ENCODE data around the gene ADGRE2. TPM values are rescaled to one million over a fixed set of nuclear protein-coding genes. Genes with fewer than 3 reads are reported as not detected.

ADGRE2 gene
- total RNA-seq, 1 donor from 2014 or later = under 0.01 TPM

- peaks cover 91 to 95% (median 91%) of the 10 kb centered on the region in 3 donors for H3K36me3 ChIP-seq (ENCODE audit: control insufficient read depth in 3 of 3, insufficient read depth in 3 of 3, low read length in 3 of 3)
Observed at GRCh38 chr19:14715841-14716240, 62.5 kb downstream of the ADGRE2 start.

GRCh38 chr19:14704450-14704849 lies 73.9 kb downstream of the ADGRE2 start:
- H3K4me3 ChIP-seq (ENCODE audit: low read length in 3 of 3) = no peak overlapping the region
- peaks cover 0 to 4% (median 3%) of the 10 kb centered on the region in 3 donors for H3K9me3 ChIP-seq (ENCODE audit: control insufficient read depth in 3 of 3, low read length in 3 of 3)
- H3K4me1 ChIP-seq (ENCODE audit: control insufficient read depth in 3 of 3, insufficient read depth in 3 of 3, low read length in 3 of 3) = no peaks in the 10 kb centered on the region
- no peaks in the 10 kb centered on the region for H3K27me3 ChIP-seq (ENCODE audit: control insufficient read depth in 3 of 3, insufficient read depth in 3 of 3, low read length in 3 of 3)
- peaks cover 84 to 91% (median 91%) of the 10 kb centered on the region in 3 donors for H3K36me3 ChIP-seq (ENCODE audit: control insufficient read depth in 3 of 3, insufficient read depth in 3 of 3, low read length in 3 of 3)
- H3K9ac ChIP-seq (ENCODE audit: low read depth in 1 of 3, low read length in 3 of 3) = no peak overlapping the region
- H3K27ac ChIP-seq (ENCODE audit: low read depth, low read length) = no peak overlapping the region

More at GRCh38 chr19:14715841-14716240, 62.5 kb downstream of the ADGRE2 start:
- no peak overlapping the region for H3K27ac ChIP-seq (ENCODE audit: low read depth, low read length)
- no peaks in the 10 kb centered on the region for H3K4me1 ChIP-seq (ENCODE audit: control insufficient read depth in 3 of 3, insufficient read depth in 3 of 3, low read length in 3 of 3)
- peak overlapping the region in 1 of 3 donors; percentile 53 for H3K4me3 ChIP-seq (ENCODE audit: low read length in 3 of 3)
- H3K9me3 ChIP-seq (ENCODE audit: control insufficient read depth in 3 of 3, low read length in 3 of 3) = peaks cover 64 to 71% (median 67%) of the 10 kb centered on the region in 3 donors
- H3K27me3 ChIP-seq (ENCODE audit: control insufficient read depth in 3 of 3, insufficient read depth in 3 of 3, low read length in 3 of 3) = no peaks in the 10 kb centered on the region
- no peak overlapping the region for H3K9ac ChIP-seq (ENCODE audit: low read depth in 1 of 3, low read length in 3 of 3)

GRCh38 chr19:14703833-14704232 lies 74.5 kb downstream of the ADGRE2 start:
- Histone ChIP-seq H3K27ac (ENCODE audit: low read depth, low read length) (no peak overlapping the region), H3K9ac (ENCODE audit: low read depth in 1 of 3, low read length in 3 of 3) (no peak overlapping the region), H3K9me3 (ENCODE audit: control insufficient read depth in 3 of 3, low read length in 3 of 3) (peaks cover 0 to 4% (median 3%) of the 10 kb centered on the region in 3 donors), H3K4me1 (ENCODE audit: control insufficient read depth in 3 of 3, insufficient read depth in 3 of 3, low read length in 3 of 3) (no peaks in the 10 kb centered on the region), H3K4me3 (ENCODE audit: low read length in 3 of 3) (no peak overlapping the region), H3K36me3 (ENCODE audit: control insufficient read depth in 3 of 3, insufficient read depth in 3 of 3, low read length in 3 of 3) (peaks cover 86 to 89% (median 89%) of the 10 kb centered on the region in 3 donors), H3K27me3 (ENCODE audit: control insufficient read depth in 3 of 3, insufficient read depth in 3 of 3, low read length in 3 of 3) (no peaks in the 10 kb centered on the region)

- Histone ChIP-seq H3K36me3 (ENCODE audit: control insufficient read depth in 3 of 3, insufficient read depth in 3 of 3, low read length in 3 of 3) (peaks cover 77 to 85% (median 82%) of the 10 kb centered on the region in 3 donors), H3K9me3 (ENCODE audit: control insufficient read depth in 3 of 3, low read length in 3 of 3) (peaks cover 0 to 4% (median 3%) of the 10 kb centered on the region in 3 donors), H3K9ac (ENCODE audit: low read depth in 1 of 3, low read length in 3 of 3) (no peak overlapping the region), H3K27ac (ENCODE audit: low read depth, low read length) (no peak overlapping the region), H3K27me3 (ENCODE audit: control insufficient read depth in 3 of 3, insufficient read depth in 3 of 3, low read length in 3 of 3) (no peaks in the 10 kb centered on the region), H3K4me3 (ENCODE audit: low read length in 3 of 3) (no peak overlapping the region), H3K4me1 (ENCODE audit: control insufficient read depth in 3 of 3, insufficient read depth in 3 of 3, low read length in 3 of 3) (no peaks in the 10 kb centered on the region)
Observed at GRCh38 chr19:14700711-14701375, 77.5 kb downstream of the ADGRE2 start.

- no peak overlapping the region for H3K4me3 ChIP-seq (ENCODE audit: low read length in 3 of 3)
- no peak overlapping the region for H3K9ac ChIP-seq (ENCODE audit: low read depth in 1 of 3, low read length in 3 of 3)
- peaks cover 75 to 85% (median 83%) of the 10 kb centered on the region in 3 donors for H3K36me3 ChIP-seq (ENCODE audit: control insufficient read depth in 3 of 3, insufficient read depth in 3 of 3, low read length in 3 of 3)
- no peaks in the 10 kb centered on the region for H3K4me1 ChIP-seq (ENCODE audit: control insufficient read depth in 3 of 3, insufficient read depth in 3 of 3, low read length in 3 of 3)
- H3K27ac ChIP-seq (ENCODE audit: low read depth, low read length) = no peak overlapping the region
- no peaks in the 10 kb centered on the region for H3K27me3 ChIP-seq (ENCODE audit: control insufficient read depth in 3 of 3, insufficient read depth in 3 of 3, low read length in 3 of 3)
- peaks cover 0 to 4% (median 3%) of the 10 kb centered on the region in 3 donors for H3K9me3 ChIP-seq (ENCODE audit: control insufficient read depth in 3 of 3, low read length in 3 of 3)
Observed at GRCh38 chr19:14699641-14700040, 78.7 kb downstream of the ADGRE2 start.

- no peaks in the 10 kb centered on the region for H3K27me3 ChIP-seq (ENCODE audit: control insufficient read depth in 3 of 3, insufficient read depth in 3 of 3, low read length in 3 of 3)
- H3K9me3 ChIP-seq (ENCODE audit: control insufficient read depth in 3 of 3, low read length in 3 of 3) = no peaks in the 10 kb centered on the region
- peaks cover 46 to 54% (median 47%) of the 10 kb centered on the region in 3 donors for H3K36me3 ChIP-seq (ENCODE audit: control insufficient read depth in 3 of 3, insufficient read depth in 3 of 3, low read length in 3 of 3)
- peaks cover 7 to 8% (median 8%) of the 10 kb centered on the region in 3 donors for H3K4me1 ChIP-seq (ENCODE audit: control insufficient read depth in 3 of 3, insufficient read depth in 3 of 3, low read length in 3 of 3)
- H3K9ac ChIP-seq (ENCODE audit: low read depth in 1 of 3, low read length in 3 of 3) = no peak overlapping the region
- no peak overlapping the region for H3K27ac ChIP-seq (ENCODE audit: low read depth, low read length)
- H3K4me3 ChIP-seq (ENCODE audit: low read length in 3 of 3) = no peak overlapping the region
Observed at GRCh38 chr19:14695471-14695870, 82.9 kb downstream of the ADGRE2 start.

- Histone ChIP-seq H3K9ac (ENCODE audit: low read depth in 1 of 3, low read length in 3 of 3) (no peak overlapping the region), H3K4me3 (ENCODE audit: low read length in 3 of 3) (no peak overlapping the region), H3K9me3 (ENCODE audit: control insufficient read depth in 3 of 3, low read length in 3 of 3) (no peaks in the 10 kb centered on the region), H3K36me3 (ENCODE audit: control insufficient read depth in 3 of 3, insufficient read depth in 3 of 3, low read length in 3 of 3) (peaks cover 41 to 46% (median 41%) of the 10 kb centered on the region in 3 donors), H3K4me1 (ENCODE audit: control insufficient read depth in 3 of 3, insufficient read depth in 3 of 3, low read length in 3 of 3) (peaks cover 10 to 11% (median 11%) of the 10 kb centered on the region in 3 donors), H3K27me3 (ENCODE audit: control insufficient read depth in 3 of 3, insufficient read depth in 3 of 3, low read length in 3 of 3) (no peaks in the 10 kb centered on the region), H3K27ac (ENCODE audit: low read depth, low read length) (no peak overlapping the region)
Observed at GRCh38 chr19:14694641-14695266, 83.6 kb downstream of the ADGRE2 start.

- H3K9me3 ChIP-seq (ENCODE audit: control insufficient read depth in 3 of 3, low read length in 3 of 3) = no peaks in the 10 kb centered on the region
- H3K4me3 ChIP-seq (ENCODE audit: low read length in 3 of 3) = peak within 1 kb of the TSS; percentile 93 to 96 (median 95)
- H3K4me1 ChIP-seq (ENCODE audit: control insufficient read depth in 3 of 3, insufficient read depth in 3 of 3, low read length in 3 of 3) = peaks cover 11 to 12% (median 11%) of the 10 kb centered on the region in 3 donors
- H3K36me3 ChIP-seq (ENCODE audit: control insufficient read depth in 3 of 3, insufficient read depth in 3 of 3, low read length in 3 of 3) = peaks cover 2 to 11% (median 11%) of the 10 kb centered on the region in 3 donors
- H3K27ac ChIP-seq (ENCODE audit: low read depth, low read length) = peak within 1 kb of the TSS; percentile 90
- H3K27me3 ChIP-seq (ENCODE audit: control insufficient read depth in 3 of 3, insufficient read depth in 3 of 3, low read length in 3 of 3) = no peaks in the 10 kb centered on the region
- H3K9ac ChIP-seq (ENCODE audit: low read depth in 1 of 3, low read length in 3 of 3) = peak within 1 kb of the TSS; percentile 87 to 92 (median 89)
Observed at GRCh38 chr19:14689598-14690503, 88.5 kb downstream of the ADGRE2 start, which contains the start of gene ZNF333. TSS of gene ZNF333 (plus strand) at chr19:14690048. CDS start at chr19:14693492, 3,444 bp downstream.

GRCh38 chr19:14686411-14686810 lies 91.9 kb downstream of the ADGRE2 start:
- Histone ChIP-seq H3K4me3 (ENCODE audit: low read length in 3 of 3) (no peak overlapping the region), H3K9me3 (ENCODE audit: control insufficient read depth in 3 of 3, low read length in 3 of 3) (no peaks in the 10 kb centered on the region), H3K4me1 (ENCODE audit: control insufficient read depth in 3 of 3, insufficient read depth in 3 of 3, low read length in 3 of 3) (peaks cover 9 to 12% (median 11%) of the 10 kb centered on the region in 3 donors), H3K27me3 (ENCODE audit: control insufficient read depth in 3 of 3, insufficient read depth in 3 of 3, low read length in 3 of 3) (peaks cover 2 to 9% (median 6%) of the 10 kb centered on the region in 3 donors), H3K36me3 (ENCODE audit: control insufficient read depth in 3 of 3, insufficient read depth in 3 of 3, low read length in 3 of 3) (no peaks in the 10 kb centered on the region), H3K9ac (ENCODE audit: low read depth in 1 of 3, low read length in 3 of 3) (no peak overlapping the region), H3K27ac (ENCODE audit: low read depth, low read length) (no peak overlapping the region)
